Measurements from ENCODE around the gene PACRG. TPM values are rescaled to one million over a fixed set of nuclear protein-coding genes. Genes with fewer than 3 reads are reported as not detected.
"Not testable (repeated sequence)": the region's sequence is repeated elsewhere in the genome, so short reads cannot be mapped to it uniquely, and the experiment has no call there.

PACRG gene
- polyA plus RNA-seq, 1 donor, result 1.5 TPM

DNA sequence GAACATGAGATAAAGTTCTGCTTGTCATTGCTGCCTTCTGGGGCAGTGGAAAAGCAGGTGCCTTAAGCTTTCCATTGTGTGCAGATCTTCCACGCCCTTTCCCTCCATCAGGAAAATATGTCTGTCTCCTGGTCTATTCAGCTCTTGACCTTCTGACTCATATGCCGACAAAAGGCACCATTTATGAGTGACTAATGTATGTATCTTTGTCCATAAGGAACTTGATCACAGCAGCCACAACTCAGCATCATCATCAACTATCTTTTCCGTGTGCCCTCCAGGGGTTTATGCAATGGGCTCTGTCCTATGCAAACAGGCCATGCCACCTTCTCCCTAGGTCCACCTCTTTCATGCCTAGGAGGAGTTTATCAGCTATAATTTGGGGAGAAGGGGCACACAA lies 584.1 kb downstream of the PACRG start:
- Histone ChIP-seq H3K4me3 (ENCODE audit: low read length) (no peak overlapping the region), H3K27ac (ENCODE audit: low read length) (no peak overlapping the region), H3K36me3 (ENCODE audit: control insufficient read depth, insufficient read depth, low read length) (no peaks in the 10 kb centered on the region), H3K9me3 (ENCODE audit: control insufficient read depth, low read depth, low read length) (peaks cover 5% of the 10 kb centered on the region), H3K4me1 (ENCODE audit: control insufficient read depth, insufficient read depth, low read length) (no peaks in the 10 kb centered on the region), H3K27me3 (ENCODE audit: control insufficient read depth, insufficient read depth, low read length) (peaks cover 5% of the 10 kb centered on the region)
- DNase-seq, result no peak
- 80% methylated on average over 1 of the region's 3 CpGs for WGBS (ENCODE audit: insufficient coverage, low lambda C conversion rate)

DNA sequence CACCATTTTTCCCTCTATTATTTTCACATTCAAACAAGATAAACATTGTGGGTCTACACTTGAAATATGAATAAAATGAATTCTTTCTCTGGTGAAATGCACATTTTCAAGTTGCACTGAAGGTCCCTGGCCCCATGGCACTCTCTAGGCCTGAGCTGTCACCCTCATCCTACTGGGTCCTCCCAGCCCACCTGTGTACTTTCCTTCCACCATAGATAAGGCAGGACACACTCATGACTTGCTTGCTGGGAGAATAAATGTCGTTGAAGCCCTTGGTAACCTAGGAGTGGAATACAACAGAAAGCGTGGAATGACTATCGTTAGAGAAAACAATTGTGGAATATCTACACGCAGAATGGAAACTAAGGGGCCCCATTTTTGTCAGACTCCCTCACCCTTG lies 585.8 kb downstream of the PACRG start:
- no CpG with 5 or more reads among the region's 4 CpGs for WGBS (ENCODE audit: insufficient coverage, low lambda C conversion rate)
- Histone ChIP-seq H3K4me1 (ENCODE audit: control insufficient read depth, insufficient read depth, low read length) (no peaks in the 10 kb centered on the region), H3K4me3 (ENCODE audit: low read length) (no peak overlapping the region), H3K27me3 (ENCODE audit: control insufficient read depth, insufficient read depth, low read length) (peaks cover 5% of the 10 kb centered on the region), H3K27ac (ENCODE audit: low read length) (no peak overlapping the region), H3K9me3 (ENCODE audit: control insufficient read depth, low read depth, low read length) (peaks cover 5% of the 10 kb centered on the region), H3K36me3 (ENCODE audit: control insufficient read depth, insufficient read depth, low read length) (no peaks in the 10 kb centered on the region)
- DNase-seq, result no peak

DNA sequence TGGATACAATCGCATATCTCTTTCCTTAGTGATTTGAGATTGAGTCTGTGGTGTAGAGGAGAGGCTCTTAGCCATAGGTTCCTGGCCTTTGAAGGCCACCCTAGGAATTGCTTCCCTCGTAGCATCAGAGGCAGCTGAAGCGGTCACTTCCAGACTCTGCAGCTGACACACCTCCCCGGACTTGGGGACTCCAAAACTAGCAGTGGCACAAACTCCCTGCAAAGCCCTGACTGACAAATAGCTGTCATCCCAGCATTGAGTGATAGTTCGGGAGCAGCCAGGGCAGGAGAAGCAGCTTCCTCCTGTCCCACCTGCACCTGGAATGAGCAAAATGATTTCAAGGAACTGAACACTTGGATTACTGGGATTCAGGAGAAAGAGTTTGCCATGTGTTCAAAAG lies 586.2 kb downstream of the PACRG start:
- Histone ChIP-seq H3K4me1 (ENCODE audit: control insufficient read depth, insufficient read depth, low read length) (no peaks in the 10 kb centered on the region), H3K36me3 (ENCODE audit: control insufficient read depth, insufficient read depth, low read length) (no peaks in the 10 kb centered on the region), H3K27ac (ENCODE audit: low read length) (no peak overlapping the region), H3K9me3 (ENCODE audit: control insufficient read depth, low read depth, low read length) (peaks cover 5% of the 10 kb centered on the region), H3K27me3 (ENCODE audit: control insufficient read depth, insufficient read depth, low read length) (peaks cover 5% of the 10 kb centered on the region), H3K4me3 (ENCODE audit: low read length) (no peak overlapping the region)
- no peak for DNase-seq
- WGBS (ENCODE audit: insufficient coverage, low lambda C conversion rate), result no CpG with 5 or more reads among the region's 5 CpGs

DNA sequence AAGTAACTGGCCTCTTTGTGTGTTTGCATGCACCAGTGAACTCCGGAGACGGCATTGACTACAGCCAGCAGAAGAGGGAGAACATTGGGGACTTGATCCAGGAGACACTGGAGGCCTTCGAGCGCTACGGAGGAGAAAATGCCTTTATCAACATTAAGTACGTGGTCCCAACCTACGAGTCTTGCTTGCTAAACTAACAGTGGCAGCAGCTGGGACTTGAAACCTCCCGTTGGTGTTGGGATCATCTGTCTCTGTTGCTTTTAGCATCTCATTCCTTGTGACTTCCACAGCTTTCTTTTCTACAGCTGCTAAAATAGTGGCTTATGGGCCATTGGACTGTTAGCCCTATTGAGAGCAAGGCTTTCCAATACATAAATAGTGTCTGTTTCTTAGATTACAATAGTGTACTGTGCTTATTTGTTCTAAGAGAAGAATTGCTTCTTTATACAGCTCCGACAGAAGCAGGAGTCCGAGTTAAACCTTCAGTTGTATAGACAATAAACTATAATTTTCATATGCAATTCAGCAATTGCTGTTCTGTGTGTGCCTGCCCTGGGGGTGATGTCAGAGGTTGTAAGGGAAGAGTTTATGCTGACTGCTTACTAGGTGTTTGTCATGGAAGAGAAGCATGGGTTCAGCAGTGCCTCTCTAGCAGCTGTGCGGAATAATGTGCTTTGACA lies 587.2 kb downstream of the PACRG start:
- Histone ChIP-seq H3K27me3 (ENCODE audit: control insufficient read depth, insufficient read depth, low read length) (peaks cover 5% of the 10 kb centered on the region), H3K9me3 (ENCODE audit: control insufficient read depth, low read depth, low read length) (peaks cover 5% of the 10 kb centered on the region), H3K4me1 (ENCODE audit: control insufficient read depth, insufficient read depth, low read length) (no peaks in the 10 kb centered on the region), H3K27ac (ENCODE audit: low read length) (no peak overlapping the region), H3K4me3 (ENCODE audit: low read length) (no peak overlapping the region), H3K36me3 (ENCODE audit: control insufficient read depth, insufficient read depth, low read length) (no peaks in the 10 kb centered on the region)
- no peak for DNase-seq
- no CpG with 5 or more reads among the region's 11 CpGs for WGBS (ENCODE audit: insufficient coverage, low lambda C conversion rate)

DNA sequence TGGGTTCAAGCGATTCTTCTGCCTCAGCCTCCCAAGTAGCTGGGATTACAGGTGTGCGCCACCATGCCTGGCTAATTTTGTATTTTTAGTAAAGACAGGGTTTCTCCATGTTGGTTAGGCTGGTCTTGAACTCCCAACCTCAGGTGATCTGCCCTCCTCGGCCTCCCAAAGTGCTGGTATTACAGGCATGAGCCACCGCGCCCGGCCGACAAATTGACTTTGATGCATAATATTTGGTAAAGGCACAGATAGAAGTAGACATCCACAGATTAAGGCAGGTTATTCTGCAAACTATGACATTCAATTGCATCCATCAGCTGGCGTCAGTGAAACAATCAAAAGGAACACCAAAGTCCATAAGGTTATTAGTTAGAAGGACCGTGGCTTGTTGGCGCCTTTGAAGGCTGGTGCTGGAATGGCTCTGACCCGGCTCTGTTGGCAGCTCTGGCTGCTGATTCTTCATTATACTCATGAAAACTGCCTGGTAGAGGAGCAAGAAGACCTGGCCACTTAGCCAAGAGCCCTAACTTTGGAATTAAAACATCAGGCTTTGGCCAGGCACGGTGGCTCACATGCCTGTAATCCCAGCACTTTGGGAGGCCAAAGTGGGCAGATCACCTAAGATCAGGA lies 589.2 kb downstream of the PACRG start:
- H3K4me1 ChIP-seq (ENCODE audit: control insufficient read depth, insufficient read depth, low read length); H3K36me3 ChIP-seq (ENCODE audit: control insufficient read depth, insufficient read depth, low read length); DNase-seq; H3K9me3 ChIP-seq (ENCODE audit: control insufficient read depth, low read depth, low read length); H3K27ac ChIP-seq (ENCODE audit: low read length); H3K27me3 ChIP-seq (ENCODE audit: control insufficient read depth, insufficient read depth, low read length); H3K4me3 ChIP-seq (ENCODE audit: low read length): not testable (repeated sequence)
- WGBS (ENCODE audit: insufficient coverage, low lambda C conversion rate), result no CpG with 5 or more reads among the region's 12 CpGs

DNA sequence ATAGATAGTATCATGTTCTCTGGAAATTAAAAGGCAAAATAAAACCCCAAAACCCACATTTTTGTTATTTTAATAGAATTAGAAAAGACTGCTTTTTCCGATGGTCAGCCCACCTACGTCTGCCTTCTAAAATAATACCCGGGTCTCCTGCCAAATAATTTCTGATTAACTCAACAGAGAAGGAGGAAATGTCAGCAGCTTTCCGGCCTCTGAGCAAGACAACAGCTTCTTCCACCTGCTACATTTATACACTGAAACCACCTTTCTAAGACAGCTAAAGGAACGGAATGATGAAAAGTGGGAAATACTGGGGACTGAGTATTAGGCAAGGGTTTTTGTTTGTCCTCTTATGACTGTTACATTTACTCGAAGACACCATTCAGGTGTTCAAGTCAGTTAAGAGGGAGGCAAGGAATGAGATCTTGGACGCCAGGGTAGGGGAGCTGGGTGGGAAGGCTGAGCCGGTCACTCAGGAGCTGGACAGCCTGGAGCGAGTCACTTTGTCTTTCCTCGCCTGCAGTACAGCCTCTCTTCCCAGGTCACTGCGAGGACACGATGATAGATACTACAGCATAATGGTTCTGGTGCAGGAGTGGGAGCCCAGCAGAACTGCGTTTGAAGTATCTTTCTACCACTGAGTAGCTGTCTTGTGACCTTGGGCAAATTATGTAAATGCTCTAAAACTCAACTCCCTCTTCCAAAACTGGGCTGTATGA lies 590.5 kb downstream of the PACRG start:
- peaks cover 8% of the 10 kb centered on the region for H3K27me3 ChIP-seq (ENCODE audit: control insufficient read depth, insufficient read depth, low read length)
- no peaks in the 10 kb centered on the region for H3K9me3 ChIP-seq (ENCODE audit: control insufficient read depth, low read depth, low read length)
- H3K4me3 ChIP-seq (ENCODE audit: low read length), result no peak overlapping the region
- 80% methylated on average over 1 of the region's 13 CpGs for WGBS (ENCODE audit: insufficient coverage, low lambda C conversion rate)
- DNase-seq, result no peak
- no peaks in the 10 kb centered on the region for H3K36me3 ChIP-seq (ENCODE audit: control insufficient read depth, insufficient read depth, low read length)
- no peak overlapping the region for H3K27ac ChIP-seq (ENCODE audit: low read length)
- H3K4me1 ChIP-seq (ENCODE audit: control insufficient read depth, insufficient read depth, low read length), result no peaks in the 10 kb centered on the region

DNA sequence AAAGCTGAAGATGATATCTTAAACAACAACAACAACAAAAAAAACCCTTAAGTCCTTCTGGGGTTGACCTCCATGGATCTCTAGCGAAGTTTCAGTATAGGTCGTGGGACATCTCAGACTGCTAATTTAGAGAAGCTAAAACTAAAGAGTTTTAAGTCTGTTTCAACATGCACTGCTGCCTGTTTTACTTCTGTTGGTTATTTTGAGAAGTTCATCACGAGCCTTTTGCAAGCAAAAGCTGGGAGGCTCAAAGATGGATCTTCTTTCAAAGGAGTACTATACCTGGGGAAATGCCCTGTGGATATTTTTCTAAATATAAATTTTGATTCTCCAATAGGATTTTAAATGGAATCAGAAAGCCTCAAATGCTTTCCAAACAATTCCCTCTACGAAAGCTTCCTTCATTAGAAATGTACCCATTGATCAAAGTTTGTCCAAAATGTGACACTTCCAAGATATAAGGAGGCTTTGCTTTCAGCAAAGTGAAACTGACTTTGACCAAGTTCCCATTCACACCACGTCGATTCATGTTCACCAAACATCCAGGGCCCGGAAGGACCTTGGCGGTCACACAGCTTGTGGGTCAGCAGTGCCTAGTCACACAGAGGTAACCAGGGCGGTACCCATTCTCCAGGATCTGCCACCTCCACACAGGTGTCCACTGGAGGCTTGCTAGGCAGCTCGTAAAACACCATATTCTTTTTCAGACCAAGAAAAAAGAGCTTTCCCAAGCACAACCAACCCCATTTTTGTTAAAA lies 592.0 kb downstream of the PACRG start:
- no peak for DNase-seq
- H3K4me3 ChIP-seq (ENCODE audit: low read length), result no peak overlapping the region
- no peaks in the 10 kb centered on the region for H3K36me3 ChIP-seq (ENCODE audit: control insufficient read depth, insufficient read depth, low read length)
- H3K9me3 ChIP-seq (ENCODE audit: control insufficient read depth, low read depth, low read length), result no peaks in the 10 kb centered on the region
- H3K27me3 ChIP-seq (ENCODE audit: control insufficient read depth, insufficient read depth, low read length), result peaks cover 7% of the 10 kb centered on the region
- H3K4me1 ChIP-seq (ENCODE audit: control insufficient read depth, insufficient read depth, low read length), result no peaks in the 10 kb centered on the region
- 82% methylated on average over 2 of the region's 10 CpGs for WGBS (ENCODE audit: insufficient coverage, low lambda C conversion rate)
- H3K27ac ChIP-seq (ENCODE audit: low read length), result no peak overlapping the region

DNA sequence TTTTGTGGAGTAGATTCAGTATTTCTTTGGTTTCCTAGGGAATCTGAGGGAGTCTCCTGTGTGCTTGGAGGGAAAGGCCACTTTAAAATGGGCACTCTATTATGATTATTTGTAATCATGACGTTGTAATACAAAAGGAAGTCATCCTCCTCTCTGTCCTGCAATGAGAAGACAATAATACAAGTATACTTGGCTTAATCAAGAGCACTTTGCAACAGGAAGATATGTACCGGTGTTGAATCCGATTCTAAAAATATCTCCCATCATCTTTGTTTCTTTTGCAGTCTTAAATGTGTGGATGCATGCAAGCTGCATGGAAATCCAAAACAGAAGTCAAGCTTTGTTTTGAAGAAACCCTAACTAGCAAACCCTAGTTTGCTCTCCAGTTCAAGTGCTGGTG lies 592.6 kb downstream of the PACRG start:
- 68% methylated on average over 3 of the region's 3 CpGs for WGBS (ENCODE audit: insufficient coverage, low lambda C conversion rate)
- Histone ChIP-seq H3K27ac (ENCODE audit: low read length) (no peak overlapping the region), H3K27me3 (ENCODE audit: control insufficient read depth, insufficient read depth, low read length) (peaks cover 11% of the 10 kb centered on the region), H3K36me3 (ENCODE audit: control insufficient read depth, insufficient read depth, low read length) (no peaks in the 10 kb centered on the region), H3K4me3 (ENCODE audit: low read length) (no peak overlapping the region), H3K9me3 (ENCODE audit: control insufficient read depth, low read depth, low read length) (no peaks in the 10 kb centered on the region), H3K4me1 (ENCODE audit: control insufficient read depth, insufficient read depth, low read length) (no peaks in the 10 kb centered on the region)
- no peak for DNase-seq

DNA sequence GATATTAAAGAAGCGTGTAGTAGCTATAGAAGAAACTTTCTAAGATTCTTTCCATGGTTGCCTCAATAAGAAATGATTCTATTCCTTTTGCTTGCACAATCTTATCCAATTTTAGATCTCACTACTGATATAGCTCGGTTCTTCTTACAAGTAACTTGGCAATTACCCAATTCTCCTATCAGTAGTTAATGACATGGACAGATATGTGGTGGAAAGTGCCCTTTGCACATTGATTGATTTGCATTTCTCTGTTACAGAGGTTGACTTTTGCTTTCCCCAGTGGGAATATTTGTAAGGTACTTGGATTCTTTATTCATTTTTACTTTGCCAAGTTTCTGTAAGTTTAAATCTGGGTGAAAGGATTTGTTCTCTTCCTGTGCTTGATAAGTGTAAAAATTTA lies 593.0 kb downstream of the PACRG start:
- no peak overlapping the region for H3K27ac ChIP-seq (ENCODE audit: low read length)
- H3K27me3 ChIP-seq (ENCODE audit: control insufficient read depth, insufficient read depth, low read length), result peaks cover 11% of the 10 kb centered on the region
- H3K4me3 ChIP-seq (ENCODE audit: low read length), result no peak overlapping the region
- WGBS (ENCODE audit: insufficient coverage, low lambda C conversion rate), result no CpG with 5 or more reads among the region's 2 CpGs
- DNase-seq, result no peak
- no peaks in the 10 kb centered on the region for H3K36me3 ChIP-seq (ENCODE audit: control insufficient read depth, insufficient read depth, low read length)
- H3K9me3 ChIP-seq (ENCODE audit: control insufficient read depth, low read depth, low read length), result no peaks in the 10 kb centered on the region
- H3K4me1 ChIP-seq (ENCODE audit: control insufficient read depth, insufficient read depth, low read length), result no peaks in the 10 kb centered on the region

DNA sequence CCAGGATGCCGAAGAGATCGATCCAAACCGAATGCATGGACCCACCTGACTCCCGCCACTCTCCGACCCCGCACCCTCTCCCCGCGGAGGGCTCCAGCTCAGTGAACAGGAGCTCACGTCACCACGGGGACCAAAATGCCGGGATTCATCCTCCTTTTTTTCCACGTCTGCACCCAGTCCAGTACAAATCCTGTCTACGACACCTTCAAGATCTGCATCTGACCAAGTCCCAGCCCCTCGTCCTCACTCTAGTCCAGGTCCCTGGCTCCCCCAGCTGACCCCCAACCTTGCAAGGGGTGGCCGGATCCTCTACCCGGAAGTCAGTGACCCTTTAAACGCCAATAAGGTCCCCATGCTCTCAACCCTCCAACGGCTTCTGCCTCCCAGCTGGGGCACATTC lies 593.9 kb downstream of the PACRG start:
- no peaks in the 10 kb centered on the region for H3K4me1 ChIP-seq (ENCODE audit: control insufficient read depth, insufficient read depth, low read length)
- H3K27ac ChIP-seq (ENCODE audit: low read length), result no peak overlapping the region
- H3K9me3 ChIP-seq (ENCODE audit: control insufficient read depth, low read depth, low read length), result no peaks in the 10 kb centered on the region
- no peaks in the 10 kb centered on the region for H3K36me3 ChIP-seq (ENCODE audit: control insufficient read depth, insufficient read depth, low read length)
- WGBS (ENCODE audit: insufficient coverage, low lambda C conversion rate), result 92% methylated on average over 2 of the region's 18 CpGs
- no peak overlapping the region for H3K4me3 ChIP-seq (ENCODE audit: low read length)
- H3K27me3 ChIP-seq (ENCODE audit: control insufficient read depth, insufficient read depth, low read length), result peaks cover 11% of the 10 kb centered on the region
- no peak for DNase-seq
